ENCODE data around the gene RAD51B.

The RAD51B gene

GRCh38 chr14:68349900-68350629, 530.5 kb downstream of the RAD51B start:
- DNase-seq (ENCODE audit: low read depth in 3 of 3, low spot score in 1 of 3), result no peak

- no peak for DNase-seq (ENCODE audit: low read depth in 3 of 3, low spot score in 1 of 3)
Measured at GRCh38 chr14:68355415-68355814, 535.8 kb downstream of the RAD51B start.

- DNase-seq (ENCODE audit: low read depth in 3 of 3, low spot score in 1 of 3), result no peak
Measured at GRCh38 chr14:68357777-68358176, 538.2 kb downstream of the RAD51B start.

GRCh38 chr14:68358500-68358899, 538.9 kb downstream of the RAD51B start:
- DNase-seq (ENCODE audit: low read depth in 3 of 3, low spot score in 1 of 3), result no peak

GRCh38 chr14:68359022-68359836, 539.6 kb downstream of the RAD51B start:
- no peak for DNase-seq (ENCODE audit: low read depth in 3 of 3, low spot score in 1 of 3)

GRCh38 chr14:68359837-68360552, 540.4 kb downstream of the RAD51B start:
- DNase-seq (ENCODE audit: low read depth in 3 of 3, low spot score in 1 of 3), result no peak

- no peak for DNase-seq (ENCODE audit: low read depth in 3 of 3, low spot score in 1 of 3)
Measured at GRCh38 chr14:68361231-68361630, 541.7 kb downstream of the RAD51B start.

GRCh38 chr14:68362846-68363245, 543.3 kb downstream of the RAD51B start:
- no peak for DNase-seq (ENCODE audit: low read depth in 3 of 3, low spot score in 1 of 3)

GRCh38 chr14:68363466-68363842, 543.9 kb downstream of the RAD51B start:
- DNase-seq (ENCODE audit: low read depth in 3 of 3, low spot score in 1 of 3), result no peak

- DNase-seq (ENCODE audit: low read depth in 3 of 3, low spot score in 1 of 3), result no peak
Measured at GRCh38 chr14:68363843-68364767, 544.5 kb downstream of the RAD51B start.

GRCh38 chr14:68364792-68365192, 545.2 kb downstream of the RAD51B start:
- no peak for DNase-seq (ENCODE audit: low read depth in 3 of 3, low spot score in 1 of 3)

- DNase-seq (ENCODE audit: low read depth in 3 of 3, low spot score in 1 of 3), result no peak
Measured at GRCh38 chr14:68365228-68365627, 545.6 kb downstream of the RAD51B start.

GRCh38 chr14:68366656-68367055, 547.1 kb downstream of the RAD51B start:
- no peak for DNase-seq (ENCODE audit: low read depth in 3 of 3, low spot score in 1 of 3)

GRCh38 chr14:68367536-68367935, 548.0 kb downstream of the RAD51B start:
- no peak for DNase-seq (ENCODE audit: low read depth in 3 of 3, low spot score in 1 of 3)

GRCh38 chr14:68368850-68369249, 549.3 kb downstream of the RAD51B start:
- DNase-seq (ENCODE audit: low read depth in 3 of 3, low spot score in 1 of 3), result no peak

- no peak for DNase-seq (ENCODE audit: low read depth in 3 of 3, low spot score in 1 of 3)
Measured at GRCh38 chr14:68369281-68370056, 549.9 kb downstream of the RAD51B start.

GRCh38 chr14:68370057-68370360, 550.4 kb downstream of the RAD51B start:
- no peak for DNase-seq (ENCODE audit: low read depth in 3 of 3, low spot score in 1 of 3)

GRCh38 chr14:68372368-68372767, 552.8 kb downstream of the RAD51B start:
- no peak for DNase-seq (ENCODE audit: low read depth in 3 of 3, low spot score in 1 of 3)

- no peak for DNase-seq (ENCODE audit: low read depth in 3 of 3, low spot score in 1 of 3)
Measured at GRCh38 chr14:68373124-68373646, 553.6 kb downstream of the RAD51B start.

- DNase-seq (ENCODE audit: low read depth in 3 of 3, low spot score in 1 of 3), result no peak
Measured at GRCh38 chr14:68373847-68374444, 554.4 kb downstream of the RAD51B start.

All from stimulated activated CD4-positive, alpha-beta T cell treated with anti-CD3 and anti-CD28 coated beads, TNF-alpha, amount 100 ng/mL, for 1 hour (primary cell).